Esophagus muscularis mucosa (tissue), 4 donors: ENCODE results near the gene EPOP.

Source experiments
- EP300 ChIP-seq: sonication (generic); formaldehyde crosslinking; IDR thresholded peaks from one replicate; pipeline ENCODE4 v1.6.1; 2017; ENCODE audit warnings: antibody characterized with exemption
- POLR2A ChIP-seq: fragments of 450-650 bp; IDR thresholded peaks from one replicate; pipeline ENCODE4 v1.6.1; 2017; ENCODE audit warnings: antibody characterized with exemption, moderate library complexity, mild to moderate bottlenecking, low read depth
- POLR2AphosphoS5 ChIP-seq, 2 donors: sonication (generic); formaldehyde crosslinking; IDR thresholded peaks; one replicate each; pipeline ENCODE4 v1.6.1; 2017; ENCODE audit warnings: antibody characterized with exemption in 2 of 2
- TF ChIP-seq, protein P1 (sequence below), 3 experiments: fragments of 200-600 bp in 2 of 3; fragments of 450-650 bp in 1 of 3; sonication (generic) in 2 of 3; IDR thresholded peaks; one replicate each; pipeline ENCODE4 v1.5.1; 2017 to 2019; ENCODE audit warnings: antibody characterized with exemption in 3 of 3, mild to moderate bottlenecking in 2 of 3, moderate library complexity in 1 of 3

GRCh38 chr17:38660097-38661025 is 14.4 kb downstream of the EPOP start:
- TF ChIP-seq, protein P1, sequence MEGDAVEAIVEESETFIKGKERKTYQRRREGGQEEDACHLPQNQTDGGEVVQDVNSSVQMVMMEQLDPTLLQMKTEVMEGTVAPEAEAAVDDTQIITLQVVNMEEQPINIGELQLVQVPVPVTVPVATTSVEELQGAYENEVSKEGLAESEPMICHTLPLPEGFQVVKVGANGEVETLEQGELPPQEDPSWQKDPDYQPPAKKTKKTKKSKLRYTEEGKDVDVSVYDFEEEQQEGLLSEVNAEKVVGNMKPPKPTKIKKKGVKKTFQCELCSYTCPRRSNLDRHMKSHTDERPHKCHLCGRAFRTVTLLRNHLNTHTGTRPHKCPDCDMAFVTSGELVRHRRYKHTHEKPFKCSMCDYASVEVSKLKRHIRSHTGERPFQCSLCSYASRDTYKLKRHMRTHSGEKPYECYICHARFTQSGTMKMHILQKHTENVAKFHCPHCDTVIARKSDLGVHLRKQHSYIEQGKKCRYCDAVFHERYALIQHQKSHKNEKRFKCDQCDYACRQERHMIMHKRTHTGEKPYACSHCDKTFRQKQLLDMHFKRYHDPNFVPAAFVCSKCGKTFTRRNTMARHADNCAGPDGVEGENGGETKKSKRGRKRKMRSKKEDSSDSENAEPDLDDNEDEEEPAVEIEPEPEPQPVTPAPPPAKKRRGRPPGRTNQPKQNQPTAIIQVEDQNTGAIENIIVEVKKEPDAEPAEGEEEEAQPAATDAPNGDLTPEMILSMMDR (IDR thresholded peaks at IDR 0.05) = no peak
- TF ChIP-seq POLR2AphosphoS5 (IDR thresholded peaks at IDR 0.05) (no peak), POLR2A (no peak), EP300 (no peak)
